ENCODE measurements around the gene HSPH1.

The HSPH1 gene

DNA sequence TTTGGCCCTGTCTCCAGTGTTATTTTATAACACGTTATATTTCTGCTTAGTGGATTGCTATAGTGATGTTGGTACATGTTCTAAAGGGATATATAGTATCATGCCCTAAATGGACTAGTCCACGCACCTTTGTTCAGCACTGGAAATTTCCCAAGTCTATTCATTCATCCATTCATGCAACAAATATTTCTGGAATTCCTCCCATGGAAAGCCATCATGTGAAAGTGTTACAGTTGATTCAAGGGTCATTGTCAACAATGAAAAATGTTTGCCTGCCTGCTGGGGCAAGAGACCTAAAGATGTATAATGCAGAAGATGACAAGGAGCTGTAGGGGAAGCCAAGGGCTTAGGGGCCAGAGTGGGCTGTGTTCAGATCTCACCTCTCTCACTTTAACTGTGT, 10.8 kb upstream of the HSPH1 start:
- TF ChIP-seq MYC (IDR thresholded peaks at IDR 0.05; ENCODE audit: low read depth, low read length) (no peak), POLR2A (IDR thresholded peaks at IDR 0.05; ENCODE audit: extremely low read depth, insufficient read length) (no peak)
- TF ChIP-seq, protein P1, sequence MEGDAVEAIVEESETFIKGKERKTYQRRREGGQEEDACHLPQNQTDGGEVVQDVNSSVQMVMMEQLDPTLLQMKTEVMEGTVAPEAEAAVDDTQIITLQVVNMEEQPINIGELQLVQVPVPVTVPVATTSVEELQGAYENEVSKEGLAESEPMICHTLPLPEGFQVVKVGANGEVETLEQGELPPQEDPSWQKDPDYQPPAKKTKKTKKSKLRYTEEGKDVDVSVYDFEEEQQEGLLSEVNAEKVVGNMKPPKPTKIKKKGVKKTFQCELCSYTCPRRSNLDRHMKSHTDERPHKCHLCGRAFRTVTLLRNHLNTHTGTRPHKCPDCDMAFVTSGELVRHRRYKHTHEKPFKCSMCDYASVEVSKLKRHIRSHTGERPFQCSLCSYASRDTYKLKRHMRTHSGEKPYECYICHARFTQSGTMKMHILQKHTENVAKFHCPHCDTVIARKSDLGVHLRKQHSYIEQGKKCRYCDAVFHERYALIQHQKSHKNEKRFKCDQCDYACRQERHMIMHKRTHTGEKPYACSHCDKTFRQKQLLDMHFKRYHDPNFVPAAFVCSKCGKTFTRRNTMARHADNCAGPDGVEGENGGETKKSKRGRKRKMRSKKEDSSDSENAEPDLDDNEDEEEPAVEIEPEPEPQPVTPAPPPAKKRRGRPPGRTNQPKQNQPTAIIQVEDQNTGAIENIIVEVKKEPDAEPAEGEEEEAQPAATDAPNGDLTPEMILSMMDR (IDR thresholded peaks at IDR 0.05; ENCODE audit: low read depth, low read length) = no peak
- TF ChIP-seq, protein P2, sequence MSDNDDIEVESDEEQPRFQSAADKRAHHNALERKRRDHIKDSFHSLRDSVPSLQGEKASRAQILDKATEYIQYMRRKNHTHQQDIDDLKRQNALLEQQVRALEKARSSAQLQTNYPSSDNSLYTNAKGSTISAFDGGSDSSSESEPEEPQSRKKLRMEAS (IDR thresholded peaks at IDR 0.05; ENCODE audit: low read depth, low read length) = no peak
- no peak overlapping the region for H3K4me3 ChIP-seq (ENCODE audit: low read depth, low read length)
- no peak for DNase-seq (ENCODE audit: low read depth)

DNA sequence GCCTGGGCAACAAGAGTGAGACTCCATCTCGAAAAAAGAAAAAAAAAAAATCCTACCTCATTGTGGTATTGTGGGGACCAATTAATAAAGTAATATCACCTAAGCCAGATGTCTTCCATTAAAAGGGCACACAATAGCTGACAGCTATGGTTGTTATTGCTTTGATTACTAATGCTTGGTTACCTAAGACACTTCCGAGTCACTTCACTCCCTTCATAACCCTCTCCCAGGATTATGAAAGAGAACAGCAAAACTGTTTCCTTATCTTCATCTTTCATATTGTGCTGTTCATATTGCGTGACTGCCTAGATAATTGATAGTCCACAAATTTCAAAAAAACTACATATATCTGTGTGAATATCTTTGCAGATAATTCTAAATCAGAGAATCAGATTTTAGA, 10.3 kb upstream of the HSPH1 start:
- TF ChIP-seq, protein P1 (IDR thresholded peaks at IDR 0.05; ENCODE audit: low read depth, low read length) = no peak
- no peak for TF ChIP-seq POLR2A (IDR thresholded peaks at IDR 0.05; ENCODE audit: extremely low read depth, insufficient read length)
- TF ChIP-seq MYC (IDR thresholded peaks at IDR 0.05; ENCODE audit: low read depth, low read length) = no peak
- TF ChIP-seq, protein P2 (IDR thresholded peaks at IDR 0.05; ENCODE audit: low read depth, low read length) = no peak
- peak; percentile 27 for DNase-seq (ENCODE audit: low read depth)
- no peak overlapping the region for H3K4me3 ChIP-seq (ENCODE audit: low read depth, low read length)

DNA sequence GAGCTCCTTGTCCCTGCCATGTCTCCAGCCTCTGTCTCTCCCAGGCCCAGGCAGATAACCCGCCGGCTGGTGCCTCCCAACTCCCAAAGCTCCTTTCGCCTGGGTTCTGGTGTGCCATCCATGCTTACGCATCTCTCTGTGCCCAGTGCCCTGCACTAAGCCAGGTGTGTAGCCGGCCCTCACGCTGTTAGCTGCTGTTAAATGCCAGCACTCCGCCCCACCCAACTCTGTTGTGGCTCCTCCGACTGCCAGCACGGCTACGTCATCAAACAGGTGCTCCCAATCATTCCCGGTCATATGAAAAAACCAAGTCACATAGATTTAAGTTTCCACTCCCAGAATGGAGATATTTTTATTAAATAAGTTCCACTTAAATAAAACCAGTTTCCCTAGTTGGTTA, 7.0 kb upstream of the HSPH1 start:
- TF ChIP-seq, protein P2 (IDR thresholded peaks at IDR 0.05; ENCODE audit: low read depth, low read length) = no peak
- TF ChIP-seq, protein P1 (IDR thresholded peaks at IDR 0.05; ENCODE audit: low read depth, low read length) = no peak
- no peak for TF ChIP-seq MYC (IDR thresholded peaks at IDR 0.05; ENCODE audit: low read depth, low read length)
- no peak for TF ChIP-seq POLR2A (IDR thresholded peaks at IDR 0.05; ENCODE audit: extremely low read depth, insufficient read length)
- H3K4me3 ChIP-seq (ENCODE audit: low read depth, low read length) = no peak overlapping the region
- DNase-seq (ENCODE audit: low read depth) = no peak

DNA sequence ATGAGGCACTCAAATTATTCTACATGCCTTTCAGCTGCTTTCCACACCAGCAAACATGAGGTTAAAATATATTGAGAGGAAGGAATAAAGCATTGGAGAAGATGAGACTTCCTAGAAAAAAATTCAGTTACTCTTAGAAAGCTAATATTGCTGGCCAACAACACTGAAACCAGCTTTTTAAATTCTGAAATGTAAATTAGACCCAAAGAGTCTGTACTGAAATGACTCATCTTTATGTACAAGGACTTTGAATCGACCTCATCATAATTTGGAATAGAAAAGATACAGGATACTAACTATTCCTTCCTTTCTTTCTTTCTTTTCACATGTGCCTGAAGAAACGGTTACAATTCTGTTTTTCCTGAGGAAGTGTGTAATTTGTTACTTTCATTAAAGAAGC, 6.5 kb upstream of the HSPH1 start:
- no peak for DNase-seq (ENCODE audit: low read depth)
- H3K4me3 ChIP-seq (ENCODE audit: low read depth, low read length) = no peak overlapping the region
- TF ChIP-seq, protein P1 (IDR thresholded peaks at IDR 0.05; ENCODE audit: low read depth, low read length) = no peak
- no peak for TF ChIP-seq POLR2A (IDR thresholded peaks at IDR 0.05; ENCODE audit: extremely low read depth, insufficient read length)
- TF ChIP-seq, protein P2 (IDR thresholded peaks at IDR 0.05; ENCODE audit: low read depth, low read length) = no peak

DNA sequence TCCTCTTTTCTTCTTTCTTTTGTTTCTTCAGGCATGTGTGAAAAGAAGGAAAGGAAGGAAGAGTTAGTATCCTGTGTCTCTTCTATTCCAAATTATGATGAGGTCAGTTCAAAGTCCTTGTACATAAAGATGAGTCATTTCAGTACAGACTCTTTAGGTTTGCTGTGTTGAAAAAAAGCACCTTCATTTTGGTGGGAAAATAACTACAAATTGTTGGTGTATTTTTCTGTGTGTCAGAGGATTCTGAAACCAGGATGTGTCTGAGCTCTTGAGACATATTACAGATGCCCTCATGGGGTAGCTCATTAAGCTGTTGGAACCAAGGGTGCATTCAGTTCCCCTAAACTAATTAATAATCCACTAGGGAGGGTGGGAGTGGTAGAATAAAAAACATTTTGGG, 5.8 kb upstream of the HSPH1 start:
- no peak for DNase-seq (ENCODE audit: low read depth)
- TF ChIP-seq MYC (IDR thresholded peaks at IDR 0.05; ENCODE audit: low read depth, low read length) (no peak), POLR2A (IDR thresholded peaks at IDR 0.05; ENCODE audit: extremely low read depth, insufficient read length) (no peak)
- TF ChIP-seq, protein P1 (IDR thresholded peaks at IDR 0.05; ENCODE audit: low read depth, low read length) = no peak
- TF ChIP-seq, protein P2 (IDR thresholded peaks at IDR 0.05; ENCODE audit: low read depth, low read length) = no peak
- no peak overlapping the region for H3K4me3 ChIP-seq (ENCODE audit: low read depth, low read length)

DNA sequence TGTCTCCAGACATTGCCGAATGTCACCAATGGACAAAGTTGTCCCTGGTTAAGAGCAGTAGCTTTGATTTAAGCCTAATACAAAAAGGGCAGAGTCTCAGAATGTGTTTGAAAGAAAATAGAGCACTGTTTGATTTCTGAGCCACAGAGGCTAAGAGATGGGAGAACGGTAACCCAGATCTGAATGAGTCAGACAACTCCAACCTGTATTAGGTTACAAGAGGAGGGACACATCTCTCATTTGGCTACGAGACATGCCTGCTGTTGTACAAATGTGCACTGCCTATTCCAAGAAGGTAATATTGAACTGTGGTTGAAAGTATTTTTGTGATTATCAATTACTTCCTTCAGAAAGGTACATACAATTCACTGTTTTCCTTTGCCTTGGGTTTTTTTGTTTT, 4.9 kb upstream of the HSPH1 start:
- no peak for TF ChIP-seq MYC (IDR thresholded peaks at IDR 0.05; ENCODE audit: low read depth, low read length)
- TF ChIP-seq, protein P2 (IDR thresholded peaks at IDR 0.05; ENCODE audit: low read depth, low read length) = no peak
- TF ChIP-seq, protein P1 (IDR thresholded peaks at IDR 0.05; ENCODE audit: low read depth, low read length) = no peak
- TF ChIP-seq POLR2A (IDR thresholded peaks at IDR 0.05; ENCODE audit: extremely low read depth, insufficient read length) = no peak
- no peak overlapping the region for H3K4me3 ChIP-seq (ENCODE audit: low read depth, low read length)
- no peak for DNase-seq (ENCODE audit: low read depth)
